GM12873 (cell line): ENCODE measurements around the gene GPD2.

Source experiments
- TF ChIP-seq, protein P1 (sequence below): IDR thresholded peaks from 2 replicates; pipeline ENCODE4 v1.5.1; 2012; ENCODE audit warnings: low read depth, mild to moderate bottlenecking, moderate library complexity, low read length, control low read depth; ENCODE audit not compliant: insufficient read depth; ENCODE audit errors: missing control alignments

The GPD2 gene

DNA sequence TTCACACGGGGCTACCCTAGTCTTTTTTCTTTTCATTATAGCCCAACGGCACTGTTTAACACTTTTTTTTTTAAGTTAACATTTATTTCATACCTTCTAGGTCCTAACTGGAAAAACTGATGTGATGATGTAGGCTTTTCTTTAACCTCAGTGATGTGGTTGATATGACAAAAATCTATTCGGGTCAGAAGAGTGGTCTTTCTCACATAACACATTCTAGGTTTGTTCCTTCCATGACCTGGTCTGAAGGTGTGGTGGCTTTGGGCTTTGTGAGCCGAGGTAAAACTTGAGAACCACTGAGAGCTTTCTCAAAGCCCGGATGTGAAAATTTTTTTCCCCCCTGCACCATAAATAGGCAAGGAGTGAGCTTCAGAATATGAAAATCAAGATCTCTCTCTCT, 44.2 kb downstream of the GPD2 start:
- TF ChIP-seq, protein P1, sequence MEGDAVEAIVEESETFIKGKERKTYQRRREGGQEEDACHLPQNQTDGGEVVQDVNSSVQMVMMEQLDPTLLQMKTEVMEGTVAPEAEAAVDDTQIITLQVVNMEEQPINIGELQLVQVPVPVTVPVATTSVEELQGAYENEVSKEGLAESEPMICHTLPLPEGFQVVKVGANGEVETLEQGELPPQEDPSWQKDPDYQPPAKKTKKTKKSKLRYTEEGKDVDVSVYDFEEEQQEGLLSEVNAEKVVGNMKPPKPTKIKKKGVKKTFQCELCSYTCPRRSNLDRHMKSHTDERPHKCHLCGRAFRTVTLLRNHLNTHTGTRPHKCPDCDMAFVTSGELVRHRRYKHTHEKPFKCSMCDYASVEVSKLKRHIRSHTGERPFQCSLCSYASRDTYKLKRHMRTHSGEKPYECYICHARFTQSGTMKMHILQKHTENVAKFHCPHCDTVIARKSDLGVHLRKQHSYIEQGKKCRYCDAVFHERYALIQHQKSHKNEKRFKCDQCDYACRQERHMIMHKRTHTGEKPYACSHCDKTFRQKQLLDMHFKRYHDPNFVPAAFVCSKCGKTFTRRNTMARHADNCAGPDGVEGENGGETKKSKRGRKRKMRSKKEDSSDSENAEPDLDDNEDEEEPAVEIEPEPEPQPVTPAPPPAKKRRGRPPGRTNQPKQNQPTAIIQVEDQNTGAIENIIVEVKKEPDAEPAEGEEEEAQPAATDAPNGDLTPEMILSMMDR: no peak

DNA sequence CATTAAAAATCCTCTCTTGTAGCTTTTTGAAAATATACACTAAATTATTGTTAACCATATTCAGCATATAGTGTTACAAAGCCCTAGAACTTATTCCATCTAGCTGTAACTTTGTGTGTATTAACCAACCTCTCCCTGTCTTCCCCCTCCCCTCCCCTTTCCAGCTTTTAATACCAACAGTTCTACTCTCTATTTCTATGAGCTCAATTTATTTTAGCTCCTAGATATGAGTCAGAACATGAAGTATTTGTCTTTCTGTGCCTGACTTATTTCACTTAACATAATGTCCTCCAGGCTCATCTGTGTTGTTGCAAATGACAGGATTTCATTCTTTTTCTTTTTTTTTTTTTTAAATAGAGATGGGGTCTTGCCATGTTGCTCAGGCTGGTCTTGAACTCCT, 45.1 kb downstream of the GPD2 start:
- TF ChIP-seq, protein P1: no peak

- TF ChIP-seq, protein P1: no peak
Measured at GRCh38 chr2:156483741-156484173, 47.6 kb downstream of the GPD2 start.

DNA sequence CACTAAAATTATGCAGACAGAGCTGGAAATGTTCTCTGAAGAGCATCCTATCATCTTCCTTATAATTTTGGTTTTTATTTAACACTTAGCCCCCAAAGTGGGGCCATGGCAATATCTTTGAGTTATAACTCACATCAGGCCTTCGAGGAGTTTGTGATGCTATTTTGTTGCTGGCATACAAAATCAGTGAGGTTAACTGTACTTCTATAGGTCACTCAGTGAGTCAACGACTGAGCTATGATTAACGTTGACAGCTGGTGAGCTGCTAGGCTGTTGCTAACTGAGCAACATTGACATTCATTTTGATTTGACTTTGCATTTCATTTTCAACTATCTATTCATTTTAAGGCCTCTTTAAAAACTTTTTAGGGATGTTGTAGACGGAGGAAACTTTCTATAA, 50.0 kb downstream of the GPD2 start:
- TF ChIP-seq, protein P1: no peak

- TF ChIP-seq, protein P1: no peak
Measured at GRCh38 chr2:156486614-156487013, 50.4 kb downstream of the GPD2 start.

DNA sequence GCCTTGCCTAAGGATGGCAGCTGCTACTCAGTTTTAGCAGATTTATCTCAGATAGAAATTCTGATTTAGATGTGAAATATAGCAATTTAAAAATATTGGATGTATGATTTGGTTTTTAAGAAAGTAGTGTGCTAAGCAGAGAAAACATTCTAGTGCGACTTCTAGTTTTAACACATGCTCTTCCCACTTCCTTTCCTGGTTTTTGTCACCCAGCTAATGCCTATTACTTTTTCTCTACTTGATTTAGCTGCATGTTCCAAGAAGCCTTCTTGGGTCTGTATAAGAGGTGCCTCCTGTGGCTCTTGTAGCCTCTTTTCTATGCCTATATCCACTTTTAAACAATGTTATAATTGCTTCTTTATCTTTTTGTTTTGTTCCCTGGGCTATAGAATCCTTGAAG, 53.0 kb downstream of the GPD2 start:
- TF ChIP-seq, protein P1: no peak

DNA sequence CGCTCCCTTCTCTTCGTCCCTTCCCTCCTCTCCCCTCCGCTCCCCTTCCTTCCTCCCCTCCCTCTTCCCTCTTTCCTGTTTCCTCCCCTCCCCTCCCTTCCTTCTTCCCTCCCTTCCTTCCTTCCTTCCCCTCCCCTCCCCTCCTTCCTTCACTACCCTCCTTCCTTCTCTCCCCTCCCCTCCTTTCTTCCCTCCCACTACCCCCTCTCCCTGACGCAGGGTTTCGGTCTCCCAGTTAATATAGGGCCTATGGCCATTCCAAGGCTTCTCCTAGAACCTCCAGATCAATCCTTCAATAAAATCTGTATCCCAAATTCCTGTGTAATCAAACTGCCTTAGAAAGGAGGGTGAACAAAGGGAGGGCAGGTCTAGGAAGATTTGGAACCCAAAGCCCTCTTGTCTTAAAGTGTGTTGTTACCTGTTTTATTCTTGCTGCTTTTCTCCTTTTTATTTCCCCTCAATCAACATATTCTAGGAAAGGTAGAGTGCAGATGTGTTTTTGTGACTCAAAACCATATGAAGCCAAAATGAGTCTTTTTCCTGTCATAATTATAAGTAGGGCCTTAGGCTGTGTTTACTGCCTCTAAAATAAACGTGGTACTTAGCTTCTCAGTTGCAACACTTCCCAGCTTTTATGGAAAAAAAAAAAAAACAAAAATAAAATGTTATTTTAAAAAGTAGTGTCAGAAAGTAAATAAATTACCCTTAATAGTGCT, 53.7 kb downstream of the GPD2 start:
- TF ChIP-seq, protein P1: no peak

GRCh38 chr2:156490466-156490840, 54.3 kb downstream of the GPD2 start:
- TF ChIP-seq, protein P1: no peak
